Measurements from ENCODE around the gene MIER1.
"Not testable (repeated sequence)": the region's sequence is repeated elsewhere in the genome, so short reads cannot be mapped to it uniquely, and the experiment has no call there.

The MIER1 gene

DNA sequence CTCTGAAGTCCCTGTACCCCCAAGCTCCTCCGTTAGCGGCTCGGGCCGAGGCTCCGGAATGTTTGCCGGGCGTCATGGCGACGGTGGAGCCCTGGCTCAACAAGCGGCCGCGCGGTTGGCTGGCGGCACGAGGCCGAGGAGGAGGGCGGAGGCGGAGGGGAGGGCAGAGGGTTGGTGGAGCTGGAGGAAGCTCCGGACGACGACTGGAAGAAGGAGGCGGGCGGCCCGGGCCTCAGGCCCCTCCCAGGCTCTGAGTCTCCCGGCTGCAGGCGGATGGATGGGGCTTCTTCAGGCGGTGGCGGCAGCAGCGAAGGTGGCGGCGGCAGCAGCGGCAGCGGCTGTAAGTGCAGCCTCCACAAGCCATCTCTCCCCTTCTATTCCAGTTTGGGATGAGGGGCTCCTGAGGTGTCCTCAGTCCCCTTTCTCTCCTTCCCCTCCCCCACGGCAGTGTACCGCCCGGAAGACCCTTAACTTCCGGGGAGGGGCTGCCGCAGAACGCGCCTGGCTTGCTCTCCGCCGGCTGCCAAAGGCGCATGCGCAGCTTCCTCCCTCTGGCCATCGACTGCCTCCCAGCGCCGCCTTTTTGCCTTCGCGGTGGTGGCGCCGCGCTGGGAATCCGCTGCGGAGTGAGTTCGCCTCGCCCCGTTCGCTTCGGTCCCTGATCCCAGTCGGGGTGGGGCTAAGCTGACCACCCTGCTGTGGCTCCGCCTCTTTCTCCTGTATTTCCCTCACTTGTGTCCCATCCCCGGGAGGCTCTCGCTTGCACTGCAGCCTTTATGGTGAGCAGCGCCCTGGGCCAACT, at the start of gene MIER1, which contains the start of gene DNAI4:
TSS of gene MIER1 (plus strand) at position 235 of the 802 bp plus-strand sequence. CDS start at position 274, 39 bp downstream.
TSS of gene DNAI4 (minus strand) at position 101 of the 802 bp plus-strand sequence. CDS start at position 76, 25 bp downstream.
- peak; percentile 98 for DNase-seq

DNA sequence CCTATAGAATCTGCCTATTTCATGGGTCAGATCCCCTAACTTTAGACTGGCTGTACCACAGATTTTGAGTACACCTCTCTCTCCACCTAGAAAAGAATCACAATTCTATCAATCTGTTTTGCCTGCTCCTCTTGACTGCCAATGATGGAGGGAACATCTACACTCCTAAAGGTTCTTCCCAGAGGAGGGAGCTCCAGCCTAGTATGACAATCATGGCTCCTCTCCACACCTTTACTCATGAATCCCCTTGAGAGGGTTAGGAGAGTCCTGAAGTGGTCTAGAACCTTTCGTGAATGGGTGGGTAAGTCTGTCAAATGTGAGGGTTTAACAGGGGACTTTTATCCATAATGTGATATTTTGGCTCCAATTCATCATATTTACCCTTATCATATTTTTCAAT, 48.1 kb upstream of the MIER1 start:
- no peak for DNase-seq

DNA sequence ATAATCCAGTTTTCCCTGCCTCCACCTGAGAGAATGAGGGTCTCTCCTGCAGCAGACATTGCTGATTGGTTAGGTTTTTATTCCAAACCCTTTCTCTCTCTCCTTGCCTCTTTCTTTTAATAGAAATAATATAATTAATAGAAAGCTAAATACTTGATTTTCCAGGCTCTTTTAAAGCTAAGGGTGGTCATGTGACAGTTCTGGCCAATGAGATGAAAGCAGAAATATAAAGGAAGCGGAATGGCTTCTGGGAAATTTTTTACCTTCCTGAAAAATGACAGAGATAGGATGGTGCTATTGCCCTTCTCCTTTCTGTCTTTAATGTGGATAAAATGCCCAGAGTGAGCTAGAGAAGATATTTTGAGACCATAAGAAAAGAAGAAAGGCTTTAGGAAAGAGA, 35.8 kb upstream of the MIER1 start:
- no peak for DNase-seq

DNA sequence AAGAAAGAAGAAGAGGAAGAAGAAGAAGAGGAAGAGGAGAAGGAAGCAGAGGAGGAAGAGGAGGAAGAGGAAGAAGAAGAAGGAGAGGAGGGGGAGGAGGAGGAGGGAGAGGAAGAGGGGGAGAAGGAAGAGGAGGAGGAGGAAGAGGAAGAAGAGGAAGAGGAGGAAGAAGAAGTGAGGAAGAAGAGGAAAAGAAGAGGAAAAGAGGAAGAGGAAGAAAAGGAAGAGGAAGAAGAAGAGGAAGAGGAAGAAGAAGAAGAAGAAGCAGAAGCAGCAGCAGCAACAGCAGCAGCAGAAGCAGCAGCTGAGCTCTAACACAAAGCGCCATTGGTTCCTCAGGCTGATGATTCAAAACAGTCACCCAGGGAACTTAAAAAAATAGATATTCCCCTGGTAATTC, 34.2 kb upstream of the MIER1 start:
- DNase-seq, result no peak

DNA sequence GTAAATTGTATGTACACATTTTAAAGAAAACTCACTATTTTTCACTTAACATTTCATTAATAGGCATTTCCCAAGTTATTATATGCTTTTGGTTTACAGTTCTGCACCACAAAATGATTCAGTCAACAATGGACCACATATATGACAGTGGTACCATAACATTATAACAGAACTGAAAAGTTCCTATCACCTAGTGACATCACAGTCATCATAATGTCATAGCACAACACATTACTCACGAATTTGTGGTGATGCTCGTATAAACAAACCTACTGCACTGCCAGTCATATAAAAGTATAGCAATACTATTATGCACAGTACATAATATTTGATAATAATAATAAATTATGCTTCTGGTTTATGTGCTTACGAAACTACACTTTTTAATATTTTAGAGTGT, 31.1 kb upstream of the MIER1 start:
- DNase-seq, result no peak

DNA sequence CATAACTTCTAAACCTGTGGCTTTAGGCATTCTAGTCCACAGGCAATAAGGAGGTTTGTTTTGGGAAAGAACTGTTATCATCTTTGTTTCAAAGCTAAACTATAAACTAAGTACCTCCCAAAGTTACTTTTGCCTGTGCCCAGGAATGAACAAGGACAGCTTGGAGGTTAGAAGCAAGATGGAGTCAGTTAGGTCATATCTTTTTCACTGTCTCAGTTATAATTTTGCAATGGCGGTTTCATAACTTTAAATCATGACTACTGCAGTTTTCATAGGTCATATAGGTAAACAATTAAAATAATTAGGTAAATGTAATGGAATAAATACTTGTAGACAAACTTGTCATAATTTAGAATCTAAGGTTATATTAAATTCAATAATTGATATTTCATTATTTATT, 9.6 kb upstream of the MIER1 start:
- not testable (repeated sequence) for DNase-seq

DNA sequence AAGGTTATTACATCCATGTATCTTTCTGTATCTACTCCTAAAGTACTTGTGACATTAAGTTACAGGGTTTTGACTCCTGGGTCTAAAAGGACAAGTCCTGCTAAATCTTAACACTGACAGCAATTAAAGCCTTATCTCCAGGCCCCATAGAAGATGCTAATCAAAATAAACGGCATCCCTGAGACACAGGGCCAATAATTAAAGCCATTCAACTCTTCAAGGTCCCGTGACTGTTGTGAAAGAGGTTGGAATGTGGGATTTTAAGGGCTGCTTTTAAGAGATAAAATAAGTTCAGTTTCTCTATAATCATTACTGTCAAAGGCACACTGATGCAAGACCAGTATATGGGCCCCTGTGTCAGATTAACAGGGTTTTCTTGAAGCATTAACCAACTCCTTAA, 8.5 kb upstream of the MIER1 start:
- no peak for DNase-seq

DNA sequence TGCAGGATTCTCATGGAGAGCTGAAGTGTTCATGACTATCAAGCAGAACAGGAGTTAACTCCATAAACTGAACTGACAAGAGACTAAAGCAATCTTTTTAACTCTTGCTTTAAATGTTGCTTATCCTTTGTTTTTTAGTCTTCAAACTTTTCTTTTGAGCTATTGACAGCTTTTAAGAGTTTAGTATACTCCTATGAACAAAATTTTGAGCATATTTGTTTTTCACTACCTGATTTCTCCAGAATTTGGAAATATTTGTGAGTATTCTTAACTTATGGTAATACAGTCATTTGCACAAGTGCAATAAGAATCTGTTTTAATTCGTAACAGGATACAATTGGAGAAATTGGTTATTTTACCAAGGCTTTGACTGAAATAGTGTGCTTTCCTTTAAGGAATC, 7.3 kb upstream of the MIER1 start:
- no peak for DNase-seq

DNA sequence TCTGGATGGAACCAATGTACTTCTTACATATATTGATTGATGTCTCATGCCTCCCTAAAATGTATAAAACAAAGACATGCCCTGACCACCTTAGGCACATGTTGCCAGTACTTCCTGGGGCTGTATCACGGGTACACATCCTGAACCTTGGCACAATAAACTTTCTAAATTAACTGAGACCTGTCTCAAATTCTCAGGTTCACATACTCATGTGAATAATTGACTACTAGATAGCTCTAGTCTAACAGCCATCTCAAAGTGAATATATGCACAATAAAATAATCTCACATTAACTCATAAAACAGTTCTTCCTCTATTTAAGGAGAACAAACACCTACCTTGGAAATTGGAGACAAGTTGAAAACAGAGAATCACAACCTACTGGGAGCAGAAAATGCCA, 5.7 kb upstream of the MIER1 start:
- no peak for DNase-seq

DNA sequence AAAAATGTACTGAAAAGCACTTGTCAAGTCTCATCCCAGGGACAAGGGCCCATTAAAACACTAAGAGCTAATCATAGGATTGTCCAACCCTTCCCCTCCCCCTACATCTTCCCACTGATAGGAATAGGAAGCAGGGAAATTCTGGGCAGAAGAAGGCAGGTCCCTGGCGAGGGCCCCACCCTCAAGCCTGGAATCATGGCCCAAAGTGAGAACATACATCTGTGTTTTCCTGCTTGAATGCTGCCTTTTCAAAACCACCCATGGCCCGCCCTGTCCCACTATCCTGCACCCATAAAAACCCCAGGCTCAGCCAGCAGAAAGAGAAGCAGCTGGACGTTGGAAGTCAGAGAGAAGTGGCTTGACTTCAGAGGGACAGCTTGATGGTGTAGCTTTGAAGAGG, 5.0 kb upstream of the MIER1 start:
- DNase-seq, result no peak

DNA sequence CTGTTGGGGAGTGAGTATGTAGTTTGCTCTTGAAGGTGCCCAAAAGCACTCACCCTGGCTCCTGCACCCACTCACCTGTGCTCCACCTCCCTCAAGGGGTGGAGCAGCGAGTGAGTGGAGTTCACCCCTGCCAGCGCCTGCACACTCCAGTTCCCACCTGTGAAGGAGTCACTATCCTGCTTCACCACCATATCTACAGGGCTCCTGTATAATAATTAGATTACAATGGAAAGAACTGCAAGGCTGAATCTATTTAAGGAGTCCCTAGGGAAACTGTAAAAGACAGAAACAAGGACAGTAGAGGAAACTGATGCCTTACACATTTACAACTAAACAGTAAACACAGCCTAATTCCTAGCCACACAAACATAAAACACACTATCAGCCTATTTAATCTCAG, 4.2 kb upstream of the MIER1 start:
- no peak for DNase-seq

DNA sequence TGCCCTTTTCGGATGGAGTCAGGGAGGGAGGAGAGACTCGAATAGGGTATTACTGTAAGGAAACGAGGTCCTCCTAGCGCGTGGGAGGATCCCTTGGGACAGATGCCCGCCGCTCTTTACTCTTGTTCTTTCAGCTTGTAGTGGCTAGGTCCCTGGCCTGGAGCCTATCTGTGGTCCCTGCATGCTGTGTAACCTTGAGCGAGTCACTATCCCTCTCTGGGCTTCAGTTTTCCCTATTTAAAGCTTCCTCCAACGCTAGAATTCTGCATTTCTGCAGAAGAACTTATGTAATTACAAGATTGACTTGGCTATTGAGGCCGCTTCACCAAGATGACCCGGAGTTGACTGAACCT, 744 bp downstream of the MIER1 start:
- DNase-seq, result no peak

DNA sequence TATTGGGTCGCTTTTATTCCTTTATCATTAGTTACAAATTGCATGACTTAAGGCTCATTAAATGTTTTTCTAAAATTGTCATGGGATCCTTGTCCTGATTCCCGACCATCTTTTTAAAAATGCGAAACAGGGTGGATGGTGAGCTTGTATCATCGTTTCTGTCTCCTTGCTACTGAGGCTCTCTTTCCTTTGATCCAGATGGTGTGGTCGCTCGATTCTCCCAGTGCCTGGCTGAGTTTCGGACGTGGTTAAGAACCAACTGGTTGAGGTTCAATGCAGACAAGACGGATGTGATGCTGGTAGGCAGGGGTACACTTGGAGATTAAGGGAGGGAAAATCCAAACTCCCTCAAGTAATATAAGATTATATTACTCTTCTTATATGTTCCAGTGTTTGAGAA, 1.2 kb downstream of the MIER1 start:
- no peak for DNase-seq

DNA sequence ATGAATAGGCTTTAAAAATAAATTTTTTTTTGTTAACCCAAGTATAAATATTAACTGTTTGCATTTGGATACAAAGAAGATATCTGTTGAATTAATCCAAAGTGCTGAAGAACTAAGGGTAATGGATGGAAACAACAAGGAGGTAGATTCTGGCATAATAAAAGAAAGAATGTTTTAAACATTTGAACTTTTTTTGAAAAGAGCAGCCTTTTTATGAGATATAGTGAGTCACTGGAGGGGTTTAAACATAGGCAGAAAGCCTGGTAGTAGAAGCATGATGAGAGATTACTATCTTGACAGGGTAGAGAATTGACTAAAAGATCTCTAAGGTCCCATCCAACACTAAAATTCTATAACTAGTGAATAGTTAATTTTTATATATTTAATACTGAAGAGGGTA, 2.7 kb downstream of the MIER1 start:
- DNase-seq, result no peak

DNA sequence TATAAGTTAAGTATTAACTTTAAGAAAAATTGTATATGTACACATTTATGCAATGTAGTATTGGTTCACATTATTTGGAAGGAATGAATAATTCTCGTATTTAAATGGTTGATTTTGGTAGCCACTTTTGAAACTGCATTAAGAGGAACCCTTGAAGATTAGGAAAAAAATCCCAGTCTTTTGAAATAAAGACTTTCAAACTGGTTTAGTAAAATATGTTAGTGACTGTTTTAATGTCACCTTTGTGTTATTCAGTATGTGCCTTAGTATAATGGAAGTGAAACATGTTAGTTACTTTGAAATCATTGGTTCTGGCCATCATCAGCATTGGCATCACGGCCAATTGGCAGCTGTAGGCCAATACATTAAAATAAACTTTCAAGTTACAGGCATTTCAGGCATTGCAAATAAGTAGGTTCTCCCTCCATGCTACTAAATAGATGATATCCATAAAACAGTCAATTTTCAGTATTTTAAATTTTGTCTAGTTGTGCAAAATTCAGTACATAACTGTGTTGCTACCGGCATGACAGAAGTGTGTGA, 4.4 kb downstream of the MIER1 start:
- DNase-seq, result no peak

DNA sequence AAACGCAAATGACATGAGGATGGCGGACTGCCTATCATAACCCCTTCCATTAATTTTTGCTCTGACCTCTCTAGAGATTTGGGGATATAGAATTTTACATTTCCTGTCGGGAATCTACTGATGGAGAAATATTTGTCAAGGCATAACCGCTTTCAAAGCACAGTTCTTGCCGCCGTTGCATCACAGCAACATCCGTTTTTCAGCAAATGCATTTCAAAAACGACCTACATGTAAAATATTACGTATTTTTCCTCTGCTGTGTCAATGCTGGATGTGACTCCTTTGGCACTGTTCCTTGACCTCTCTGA, 4.9 kb downstream of the MIER1 start:
- DNase-seq, result no peak

DNA sequence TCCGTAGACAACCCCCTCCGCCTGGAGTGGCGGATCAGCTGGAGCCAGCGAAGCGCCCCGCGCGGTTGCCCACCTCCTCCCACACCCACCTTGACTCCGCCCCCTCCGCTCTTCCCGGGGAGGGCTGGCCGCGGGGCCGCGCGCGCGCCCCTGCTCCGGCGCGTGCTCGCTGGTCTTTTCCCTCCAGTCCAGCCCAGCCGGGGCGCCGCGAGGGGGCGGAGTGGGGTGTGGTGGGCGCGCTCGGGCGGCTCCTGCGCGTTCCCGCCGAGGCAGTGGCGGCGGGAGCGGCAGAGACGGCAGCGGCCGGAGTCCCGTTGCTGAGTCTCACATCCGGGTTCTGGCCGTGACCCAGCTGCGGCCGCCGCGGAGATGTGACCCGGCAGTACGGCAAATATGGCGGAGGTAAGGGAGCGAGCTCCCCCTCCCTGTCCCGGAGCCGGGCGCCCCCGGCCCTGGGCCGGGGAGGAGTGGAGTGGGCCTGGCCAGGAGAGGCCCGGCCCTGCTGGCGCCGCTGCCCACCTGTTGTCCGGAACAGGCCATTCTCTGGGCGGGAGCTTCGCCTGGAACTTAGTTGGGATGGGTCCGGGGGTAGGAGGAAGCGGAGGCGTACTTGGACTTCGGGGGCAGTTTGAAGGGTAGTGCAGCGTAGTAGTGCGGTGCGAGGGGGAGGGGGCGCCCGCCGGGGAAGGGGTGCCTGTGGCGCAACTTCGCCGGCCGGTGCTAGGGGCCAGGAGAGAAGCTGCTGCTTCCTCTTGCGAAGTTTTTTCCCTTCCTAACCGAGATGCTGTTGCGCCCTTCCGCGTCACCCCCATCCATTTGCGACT, 5.4 kb downstream of the MIER1 start:
- peak; percentile 92 for DNase-seq

DNA sequence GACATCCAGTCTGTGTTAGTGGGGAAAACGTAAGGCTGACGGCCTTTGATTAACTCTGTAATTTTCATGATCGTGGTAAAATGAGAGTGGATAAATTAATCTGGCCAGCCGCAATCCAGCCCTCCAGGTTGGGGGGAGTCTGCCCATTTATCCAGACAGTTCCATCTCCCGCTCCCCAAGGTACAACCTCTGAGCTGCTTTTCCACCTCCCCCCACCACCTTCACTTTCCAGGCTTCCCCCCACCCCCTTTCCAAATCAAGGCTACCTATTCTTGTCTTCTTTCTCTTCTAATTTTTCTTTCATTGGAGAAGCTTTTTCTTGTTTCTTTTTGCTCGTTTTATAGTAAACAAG, 6.0 kb downstream of the MIER1 start:
- no peak for DNase-seq

DNA sequence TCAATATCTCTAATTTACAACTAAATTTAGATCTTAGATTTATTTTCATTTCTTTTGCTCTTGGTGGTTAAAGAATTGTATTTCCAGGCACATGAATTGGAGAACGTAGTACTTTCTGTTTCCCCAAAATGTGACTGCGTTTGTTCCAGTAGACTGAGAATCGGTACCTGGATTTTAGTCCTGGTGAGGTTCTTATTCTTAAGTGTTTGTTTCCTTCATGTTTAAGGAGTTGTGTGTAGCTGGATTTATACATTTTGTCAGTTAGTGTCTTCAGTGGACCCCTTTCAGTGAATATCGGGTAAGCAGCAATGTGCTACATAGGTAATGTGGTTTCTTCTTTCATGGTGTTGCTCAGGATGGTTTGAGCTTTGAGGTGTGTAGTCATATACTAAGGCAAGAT, 6.8 kb downstream of the MIER1 start:
- no peak for DNase-seq

DNA sequence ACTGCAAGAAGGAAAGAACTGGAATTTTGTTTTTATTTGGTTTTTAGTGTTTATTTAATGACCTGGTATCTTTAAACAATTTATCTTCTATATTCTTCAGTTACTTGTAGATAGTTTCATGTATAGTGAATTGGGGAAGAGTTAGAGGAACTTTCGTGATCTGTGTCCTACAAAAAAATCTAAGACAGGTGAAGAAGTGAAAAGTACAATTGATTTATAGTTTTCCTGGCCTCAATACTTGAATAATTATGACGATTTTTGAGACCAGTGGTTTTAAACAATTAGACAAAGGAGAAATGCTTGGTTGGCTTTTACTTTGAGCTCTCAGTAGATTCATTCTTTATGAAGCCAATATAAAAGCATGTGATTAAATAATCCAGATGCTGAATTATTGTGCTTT, 7.5 kb downstream of the MIER1 start:
- DNase-seq, result no peak

DNA sequence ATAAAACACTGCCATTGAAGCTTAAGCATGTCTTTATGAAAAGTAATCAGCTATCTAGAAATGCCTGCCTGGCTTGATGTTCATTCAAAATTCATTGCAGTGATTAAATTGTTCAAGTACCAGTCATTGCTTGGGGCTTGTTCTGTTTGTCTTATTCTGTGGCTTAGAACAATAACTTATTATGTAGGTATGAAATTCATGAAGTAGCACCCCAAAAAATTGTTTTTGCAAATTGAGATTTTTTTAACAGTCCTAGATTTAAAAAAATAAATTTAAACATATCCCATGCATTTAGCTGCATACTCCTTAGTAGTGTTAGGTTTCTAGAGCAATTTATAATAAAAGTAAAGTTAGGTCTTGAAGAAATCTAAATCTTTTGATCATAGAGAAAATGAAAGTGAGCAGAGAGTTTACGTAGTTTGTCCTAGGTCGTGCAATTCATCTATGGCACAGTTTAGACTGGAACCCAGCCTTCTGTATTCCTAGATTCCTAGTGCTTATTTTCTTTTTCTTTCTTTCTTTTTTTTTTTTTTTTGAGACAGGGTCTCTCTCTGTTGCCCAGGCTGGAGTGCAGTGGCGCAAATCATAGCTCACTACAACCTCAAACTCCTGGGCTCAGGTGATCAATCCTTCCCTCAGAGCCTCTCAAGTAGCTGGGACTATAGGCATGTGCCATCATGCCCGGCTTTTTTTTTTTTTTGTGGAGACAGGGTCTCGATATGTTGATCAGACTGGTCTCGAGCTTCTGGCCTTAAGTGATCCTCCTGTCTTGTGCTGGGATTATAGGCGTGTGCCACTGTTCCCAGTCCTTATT, 9.3 kb downstream of the MIER1 start:
- no peak for DNase-seq

DNA sequence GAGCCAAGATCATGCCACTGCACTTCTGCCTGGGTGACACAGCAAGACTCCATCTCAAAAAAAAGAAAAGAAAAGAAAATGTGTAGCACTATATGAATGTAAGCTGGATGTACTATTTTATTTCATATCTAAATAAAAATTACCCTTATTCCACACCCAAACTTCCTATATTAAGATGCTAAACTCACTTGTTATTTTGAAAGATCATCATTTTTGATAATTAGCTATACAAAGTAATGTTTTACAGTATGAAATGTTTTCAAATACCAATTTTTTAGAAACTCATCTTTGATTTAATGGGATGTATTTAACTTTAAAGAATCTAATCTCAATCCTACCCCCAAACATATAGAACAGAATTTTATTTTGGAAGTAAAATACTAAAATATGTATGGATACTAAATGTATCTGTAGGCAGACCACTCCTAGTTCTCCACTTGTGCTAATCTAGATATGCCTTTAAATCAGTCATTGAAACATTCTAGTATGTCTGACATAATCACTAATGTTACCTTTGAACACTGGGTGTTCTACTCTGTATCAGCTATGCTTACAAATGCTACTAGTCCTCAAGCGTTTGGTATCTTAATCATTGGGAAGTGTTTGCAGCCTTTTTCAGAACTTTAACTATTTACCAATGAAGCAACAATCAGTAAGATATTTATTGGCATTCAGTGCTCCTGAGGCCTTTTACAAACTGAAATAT, 12.9 kb downstream of the MIER1 start:
- DNase-seq, result no peak

DNA sequence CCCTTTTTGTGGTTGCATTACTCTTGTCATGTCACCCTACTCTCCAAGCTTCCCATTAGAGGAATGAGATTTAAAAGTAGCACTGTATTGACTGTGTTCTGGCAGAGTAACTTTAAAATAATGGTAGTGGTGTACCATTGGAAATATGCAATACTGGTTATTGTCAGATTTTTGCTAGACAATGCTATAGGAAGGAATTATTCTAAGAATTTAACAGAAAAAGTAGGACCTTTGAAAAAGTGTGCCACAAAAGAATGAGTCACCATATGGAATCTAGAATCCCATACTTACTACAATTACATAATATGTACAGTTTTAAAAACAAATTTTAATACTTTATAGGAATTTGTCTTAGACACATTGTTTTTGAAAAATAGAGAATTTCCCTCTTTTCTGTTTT, 13.8 kb downstream of the MIER1 start:
- no peak for DNase-seq

Measured in activated naive CD4-positive, alpha-beta T cell treated with anti-CD3 and anti-CD28 coated beads, Interleukin-2, amount 50 U/mL, for 16 hours (primary cell).